Measurements from ENCODE around the gene INVS. TPM values are rescaled to one million over a fixed set of nuclear protein-coding genes. Genes with fewer than 3 reads are reported as not detected.

Gene INVS
- total RNA-seq, 4 donors from 2014 or later = 21.0 to 47.8 (median 31.6) TPM

GRCh38 chr9:100126423-100126822 lies 27.4 kb downstream of the INVS start:
- no peaks in the 10 kb centered on the region for H3K27me3 ChIP-seq
- no peaks in the 10 kb centered on the region for H3K9me3 ChIP-seq
- H3K27ac ChIP-seq = no peak overlapping the region
- in situ Hi-C loops (cut with MboI; ENCODE audit: low pct_ligation_motif_present in 1 of 4, low pct_unique_long_range_greater_than_20kb in 1 of 4, low sequenced_read_pairs in 3 of 4) (no loop called here), intact Hi-C loops (cut with DNase I; ENCODE audit: low total_unique reads) (no loop called here)
- no peak for TF ChIP-seq EP300 (IDR thresholded peaks at IDR 0.05; ENCODE audit: low read depth)
- TF ChIP-seq CTCF (IDR thresholded peaks at IDR 0.05) = no peak
- no peak for TF ChIP-seq POLR2A (IDR thresholded peaks at IDR 0.05)
- TF ChIP-seq POLR2AphosphoS5 (IDR thresholded peaks at IDR 0.05) = no peak
- DNase-seq = no peak
- no peaks in the 10 kb centered on the region for H3K36me3 ChIP-seq
- H3K4me3 ChIP-seq = no peak overlapping the region
- no peaks in the 10 kb centered on the region for H3K4me1 ChIP-seq
- 95 to 96% methylated on average over 2 of the region's 2 CpGs for WGBS, 2 donors (ENCODE audit: low coverage in 1 of 2)

GRCh38 chr9:100129772-100130171 lies 30.7 kb downstream of the INVS start:
- intact Hi-C loops (cut with DNase I; ENCODE audit: low total_unique reads) = no loop called here
- Histone ChIP-seq H3K36me3 (peaks cover 0 to 7% (median 0%) of the 10 kb centered on the region in 4 donors), H3K27me3 (no peaks in the 10 kb centered on the region), H3K27ac (no peak overlapping the region), H3K4me3 (no peak overlapping the region), H3K4me1 (no peaks in the 10 kb centered on the region), H3K9me3 (no peaks in the 10 kb centered on the region)
- in situ Hi-C loops (cut with MboI; ENCODE audit: low pct_ligation_motif_present in 1 of 4, low pct_unique_long_range_greater_than_20kb in 1 of 4, low sequenced_read_pairs in 3 of 4) = no loop called here
- DNase-seq = no peak
- no peak for TF ChIP-seq POLR2A (IDR thresholded peaks at IDR 0.05)
- TF ChIP-seq POLR2AphosphoS5 (IDR thresholded peaks at IDR 0.05) = no peak
- TF ChIP-seq EP300 (IDR thresholded peaks at IDR 0.05; ENCODE audit: low read depth) = no peak
- TF ChIP-seq CTCF (IDR thresholded peaks at IDR 0.05) = no peak

DNA sequence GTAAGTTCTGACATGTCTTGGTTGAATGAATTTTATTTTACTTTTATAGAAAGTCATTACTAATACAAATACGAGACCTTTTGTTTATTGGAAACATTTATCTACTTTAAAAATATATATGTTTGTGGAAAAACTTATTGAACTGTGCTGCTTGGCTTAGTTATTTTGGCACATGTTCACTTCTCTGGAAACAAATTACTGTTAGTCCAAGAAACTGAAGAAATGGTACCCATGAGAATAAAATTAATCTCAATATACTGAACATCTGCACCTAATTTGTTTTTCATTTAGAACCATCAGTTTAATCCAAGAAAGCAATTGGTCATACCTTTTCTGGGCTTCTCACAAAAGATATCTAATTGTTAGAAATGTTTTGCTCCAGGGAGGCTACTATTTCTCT lies 32.2 kb downstream of the INVS start:
- peaks cover 0 to 7% (median 0%) of the 10 kb centered on the region in 4 donors for H3K36me3 ChIP-seq
- H3K4me1 ChIP-seq = no peaks in the 10 kb centered on the region
- no peak overlapping the region for H3K27ac ChIP-seq
- in situ Hi-C loops (cut with MboI; ENCODE audit: low pct_ligation_motif_present in 1 of 4, low pct_unique_long_range_greater_than_20kb in 1 of 4, low sequenced_read_pairs in 3 of 4) = no loop called here
- H3K27me3 ChIP-seq = no peaks in the 10 kb centered on the region
- no peak for DNase-seq
- intact Hi-C loops (cut with DNase I; ENCODE audit: low total_unique reads) = no loop called here
- no peak for TF ChIP-seq EP300 (IDR thresholded peaks at IDR 0.05; ENCODE audit: low read depth)
- TF ChIP-seq POLR2A (IDR thresholded peaks at IDR 0.05) = no peak
- TF ChIP-seq POLR2AphosphoS5 (IDR thresholded peaks at IDR 0.05) = no peak
- TF ChIP-seq CTCF (IDR thresholded peaks at IDR 0.05) = no peak
- WGBS, 2 donors (ENCODE audit: low coverage in 1 of 2) = 85 to 94% methylated on average over 1 of the region's 1 CpG
- no peaks in the 10 kb centered on the region for H3K9me3 ChIP-seq
- no peak overlapping the region for H3K4me3 ChIP-seq

- 75 to 86% methylated on average over 3 of the region's 3 CpGs for WGBS, 2 donors (ENCODE audit: low coverage in 1 of 2)
- H3K4me3 ChIP-seq = no peak overlapping the region
- no peak for DNase-seq
- intact Hi-C loops (cut with DNase I; ENCODE audit: low total_unique reads) (no loop called here), in situ Hi-C loops (cut with MboI; ENCODE audit: low pct_ligation_motif_present in 1 of 4, low pct_unique_long_range_greater_than_20kb in 1 of 4, low sequenced_read_pairs in 3 of 4) (no loop called here)
- H3K36me3 ChIP-seq = peaks cover 0 to 7% (median 0%) of the 10 kb centered on the region in 4 donors
- H3K27ac ChIP-seq = no peak overlapping the region
- no peaks in the 10 kb centered on the region for H3K27me3 ChIP-seq
- H3K4me1 ChIP-seq = no peaks in the 10 kb centered on the region
- H3K9me3 ChIP-seq = no peaks in the 10 kb centered on the region
- TF ChIP-seq CTCF (IDR thresholded peaks at IDR 0.05) = no peak
- TF ChIP-seq EP300 (IDR thresholded peaks at IDR 0.05; ENCODE audit: low read depth) = no peak
Observed at GRCh38 chr9:100131875-100132430, 32.9 kb downstream of the INVS start.
